ENCODE data around the gene FRMD4A.

DNA sequence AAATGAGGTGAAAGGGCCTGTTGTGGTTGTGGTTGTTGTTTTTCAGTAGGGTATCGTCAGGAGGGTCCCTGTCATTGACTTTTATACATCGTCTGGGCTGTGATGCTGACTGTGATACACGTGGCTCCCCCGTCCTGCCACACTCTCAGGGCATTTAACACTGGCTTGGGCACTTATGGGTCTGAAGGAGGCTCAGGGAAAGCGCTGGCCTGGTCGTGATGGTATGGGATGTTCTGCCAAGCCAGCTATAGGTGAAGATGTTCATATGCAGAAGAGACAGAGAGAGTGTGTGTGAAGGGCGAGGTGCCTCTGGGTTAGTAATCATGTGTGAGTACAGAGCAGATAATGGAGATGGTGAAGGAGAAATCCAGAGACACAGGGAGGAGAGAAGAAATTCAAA, 585.5 kb downstream of the FRMD4A start:
- TF ChIP-seq, protein P1, sequence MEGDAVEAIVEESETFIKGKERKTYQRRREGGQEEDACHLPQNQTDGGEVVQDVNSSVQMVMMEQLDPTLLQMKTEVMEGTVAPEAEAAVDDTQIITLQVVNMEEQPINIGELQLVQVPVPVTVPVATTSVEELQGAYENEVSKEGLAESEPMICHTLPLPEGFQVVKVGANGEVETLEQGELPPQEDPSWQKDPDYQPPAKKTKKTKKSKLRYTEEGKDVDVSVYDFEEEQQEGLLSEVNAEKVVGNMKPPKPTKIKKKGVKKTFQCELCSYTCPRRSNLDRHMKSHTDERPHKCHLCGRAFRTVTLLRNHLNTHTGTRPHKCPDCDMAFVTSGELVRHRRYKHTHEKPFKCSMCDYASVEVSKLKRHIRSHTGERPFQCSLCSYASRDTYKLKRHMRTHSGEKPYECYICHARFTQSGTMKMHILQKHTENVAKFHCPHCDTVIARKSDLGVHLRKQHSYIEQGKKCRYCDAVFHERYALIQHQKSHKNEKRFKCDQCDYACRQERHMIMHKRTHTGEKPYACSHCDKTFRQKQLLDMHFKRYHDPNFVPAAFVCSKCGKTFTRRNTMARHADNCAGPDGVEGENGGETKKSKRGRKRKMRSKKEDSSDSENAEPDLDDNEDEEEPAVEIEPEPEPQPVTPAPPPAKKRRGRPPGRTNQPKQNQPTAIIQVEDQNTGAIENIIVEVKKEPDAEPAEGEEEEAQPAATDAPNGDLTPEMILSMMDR (IDR thresholded peaks at IDR 0.05; ENCODE audit: low read length), result no peak
- no peak for TF ChIP-seq EZH2 (optimal IDR thresholded peaks at IDR 0.05; ENCODE audit: low read depth, low read length)
- no peak for TF ChIP-seq EZH2phosphoT487 (IDR thresholded peaks at IDR 0.05; ENCODE audit: low read length)

Measured in MM.1S (cell line).